T-cell (primary cell): ENCODE results near the gene RAB1A. TPM values are rescaled to one million over a fixed set of nuclear protein-coding genes. Genes with fewer than 3 reads are reported as not detected.
"Not testable (repeated sequence)": the region's sequence is repeated elsewhere in the genome, so short reads cannot be mapped to it uniquely, and the experiment has no call there.

Experiments
- ATAC-seq, 4 experiments: fragments of 200-7000 bp in 3 of 4; fragments of 150-1000 bp in 1 of 4; cut with Tn5 transposase; replicated peaks in 1 of 4; 1 replicate in 3 of 4; 2 replicates in 1 of 4; pipeline ENCODE4 v1.10.0; 2021; ENCODE audit warnings: moderate library complexity in 3 of 4, mild to moderate bottlenecking in 2 of 4, moderate number of reproducible peaks in 1 of 4
- CTCF ChIA-PET, 2 donors: fragments of 300-600 bp; sonication (Branson Sonifier 250); formaldehyde crosslinking; loops; one replicate each; lab custom pipeline; 2022; ENCODE audit warnings: antibody characterized with exemption in 2 of 2; lab: Charles Lee
- POLR2A ChIA-PET, 2 donors: fragments of 300-600 bp; sonication (Branson Sonifier 250); formaldehyde crosslinking; loops; one replicate each; lab custom pipeline; 2022; ENCODE audit warnings: antibody characterized with exemption in 2 of 2; lab: Charles Lee
- DNase-seq, 35 experiments: peaks; one replicate each; pipeline versions ENCODE4 v3.0.0 to v3.0.0-alpha.2; 2013 to 2023
- H3K27ac ChIP-seq: one replicate; pipeline ENCODE4 v1.5.1; 2013; ENCODE audit warnings: low read length
- H3K27me3 ChIP-seq, 2 experiments: replicated peaks in 1 of 2; 1 replicate in 1 of 2; 2 replicates in 1 of 2; pipeline versions ENCODE4 v1.6.1 to v1.7.0; 2013; ENCODE audit warnings: low read length in 1 of 2, mixed read lengths in 1 of 2; ENCODE audit not compliant: control insufficient read depth in 2 of 2, insufficient read depth in 2 of 2; ENCODE audit errors: extremely low read depth in 1 of 2
- H3K36me3 ChIP-seq, 2 donors: 1 replicate in 1 of 2; 2 replicates in 1 of 2; pipeline versions ENCODE4 v1.6.1 to v1.7.0; 2013; ENCODE audit warnings: low read length in 1 of 2; ENCODE audit not compliant: control insufficient read depth in 2 of 2, insufficient read depth in 1 of 2; ENCODE audit errors: extremely low read depth in 1 of 2
- H3K4me1 ChIP-seq, 2 experiments: 1 replicate in 1 of 2; 2 replicates in 1 of 2; pipeline versions ENCODE4 v1.6.1 to v1.7.0; 2013; ENCODE audit warnings: low read length in 2 of 2, mixed read lengths in 1 of 2; ENCODE audit not compliant: insufficient read depth in 2 of 2, control insufficient read depth in 1 of 2; ENCODE audit errors: extremely low read depth in 1 of 2
- H3K4me3 ChIP-seq, 2 donors: 1 replicate in 1 of 2; 2 replicates in 1 of 2; pipeline versions ENCODE4 v1.5.1 to v1.7.0; 2013; ENCODE audit warnings: mild to moderate bottlenecking in 2 of 2, low read length in 1 of 2, moderate library complexity in 1 of 2; ENCODE audit not compliant: control insufficient read depth in 1 of 2; ENCODE audit errors: extremely low read depth in 1 of 2
- H3K9me3 ChIP-seq: 2 replicates; pipeline ENCODE4 v1.7.0; 2013
- H3K27ac Mint-ChIP-seq, 2 donors: one replicate each; pipeline ENCODE4 v1.8.0; 2020 to 2021; ENCODE audit warnings: mild to moderate bottlenecking in 2 of 2, mixed read lengths in 2 of 2
- H3K27me3 Mint-ChIP-seq, 2 donors: one replicate each; pipeline ENCODE4 v1.8.0; 2021 to 2022; ENCODE audit warnings: mixed read lengths in 2 of 2
- H3K36me3 Mint-ChIP-seq: one replicate; pipeline ENCODE4 v1.8.0; 2021; ENCODE audit warnings: mixed read lengths
- H3K4me1 Mint-ChIP-seq, 3 donors: one replicate each; pipeline ENCODE4 v1.8.0; 2020 to 2022; ENCODE audit warnings: mixed read lengths in 3 of 3, mild to moderate bottlenecking in 1 of 3
- H3K4me3 Mint-ChIP-seq, 3 donors: one replicate each; pipeline ENCODE4 v1.8.0; 2020 to 2022; ENCODE audit warnings: mild to moderate bottlenecking in 3 of 3, mixed read lengths in 3 of 3, moderate library complexity in 3 of 3
- H3K9me3 Mint-ChIP-seq, 3 donors: one replicate each; pipeline ENCODE4 v1.8.0; 2020 to 2022; ENCODE audit warnings: mixed read lengths in 3 of 3
- WGBS: methylation state at CpG from one replicate; pipeline ENCODE4 v1.1.5; 2013; ENCODE audit warnings: missing lambda C conversion rate; ENCODE audit not compliant: insufficient coverage; 5-methylcytosine and 5-hydroxymethylcytosine counted together
- total RNA-seq, 35 experiments: library from RNA in 6 of 35; stranded (reverse) in 6 of 35; fragments of 120-200 nt in 1 of 35; gene quantifications; one replicate each; pipeline versions ENCODE4 v1.2.1 to v1.2.4 and lab custom pipeline; 2013 to 2026

Gene RAB1A
- total RNA-seq, 5 donors from 2014 or later (not counting 1 experiment from before 2014, with no cell fraction given), result 39.1 to 54.3 (median 42.6) TPM

DNA sequence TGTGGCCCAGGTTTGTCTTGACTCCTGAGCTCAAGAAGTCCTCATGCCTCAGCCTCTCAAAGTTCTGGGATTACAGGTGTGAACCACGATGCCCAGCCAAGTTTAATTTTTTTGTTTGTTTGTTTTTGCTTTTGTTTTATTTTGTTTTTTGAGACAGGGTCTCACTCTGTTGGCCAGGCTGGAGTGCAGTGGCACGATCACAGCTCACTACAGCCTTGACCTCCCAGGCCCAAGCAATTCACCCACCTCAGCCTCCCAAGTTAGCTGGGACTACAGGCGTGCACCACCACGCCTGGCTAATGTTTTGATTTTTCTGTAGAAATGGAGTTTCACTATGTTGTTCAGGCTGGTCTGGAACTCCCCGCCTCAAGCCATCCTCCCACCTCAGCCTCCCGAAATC is 29.4 kb upstream of the RAB1A start:
- Histone ChIP-seq H3K4me3 (no peak overlapping the region), H3K27ac (no peak overlapping the region), H3K36me3 (no peaks in the 10 kb centered on the region), H3K4me1 (peaks cover 7 to 12% of the 10 kb centered on the region in 2 experiments), H3K9me3 (no peaks in the 10 kb centered on the region), H3K27me3 (no peaks in the 10 kb centered on the region)
- no peak for ATAC-seq
- DNase-seq, result no peak
- ChIA-PET CTCF (interaction anchor here (0.6 to 0.9 kb wide), 3 partner anchors 10 to 290 kb away, joined by 3 to 4 read pairs (median 3); no protein-coding TSS in a partner anchor), POLR2A (interaction anchor here in 1 of 2 donors (0.5 kb wide), 1 partner anchor 68 kb away, joined by 3 read pairs; the partner anchor contains the start of gene ACTR2)
- H3K27ac Mint-ChIP-seq, result no peak overlapping the region
- peak overlapping the region in 1 of 3 donors; percentile 14 for H3K4me3 Mint-ChIP-seq
- no peaks in the 10 kb centered on the region for H3K9me3 Mint-ChIP-seq
- H3K36me3 Mint-ChIP-seq, result no peaks in the 10 kb centered on the region
- no peaks in the 10 kb centered on the region for H3K27me3 Mint-ChIP-seq
- H3K4me1 Mint-ChIP-seq, result peaks cover 14 to 36% (median 17%) of the 10 kb centered on the region in 3 donors
- no CpG with 5 or more reads among the region's 6 CpGs for WGBS

DNA sequence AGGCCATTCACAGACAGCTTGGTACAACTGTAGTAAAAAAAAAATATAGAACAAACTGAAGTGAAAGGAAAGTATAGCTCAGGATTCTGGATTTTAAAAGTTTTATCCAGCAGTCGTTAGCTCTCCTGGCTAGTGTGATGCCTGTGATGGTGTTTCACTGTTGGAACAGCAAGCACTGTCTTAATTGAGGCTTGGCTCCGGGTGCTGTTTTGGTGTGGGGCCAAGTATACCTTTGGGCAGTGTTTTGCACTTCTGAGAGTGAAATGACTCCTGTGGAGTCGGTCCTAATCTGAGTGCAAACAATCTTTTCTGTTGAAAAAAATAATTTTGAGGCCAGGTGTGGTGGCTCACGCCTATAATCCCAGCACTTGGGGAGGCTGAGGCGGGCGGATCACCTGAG is 28.7 kb upstream of the RAB1A start:
- Mint-ChIP-seq H3K27me3 (no peaks in the 10 kb centered on the region), H3K9me3 (no peaks in the 10 kb centered on the region), H3K36me3 (no peaks in the 10 kb centered on the region), H3K4me1 (peaks cover 9 to 28% (median 14%) of the 10 kb centered on the region in 3 donors), H3K4me3 (no peak overlapping the region), H3K27ac (no peak overlapping the region)
- Histone ChIP-seq H3K36me3 (no peaks in the 10 kb centered on the region), H3K27me3 (no peaks in the 10 kb centered on the region), H3K27ac (no peak overlapping the region), H3K4me3 (no peak overlapping the region), H3K9me3 (no peaks in the 10 kb centered on the region), H3K4me1 (peaks cover 3 to 12% of the 10 kb centered on the region in 2 experiments)
- ChIA-PET CTCF (interaction anchor here in 1 of 2 donors (0.6 to 0.9 kb wide), 2 partner anchors 9 to 243 kb away, joined by 3 read pairs; no protein-coding TSS in a partner anchor), POLR2A (interaction anchor here in 1 of 2 donors (0.6 kb wide), 1 partner anchor 12 kb away, joined by 3 read pairs; no protein-coding TSS in a partner anchor)
- ATAC-seq (no peak), DNase-seq (no peak)
- WGBS, result 80% methylated on average over 3 of the region's 6 CpGs

DNA sequence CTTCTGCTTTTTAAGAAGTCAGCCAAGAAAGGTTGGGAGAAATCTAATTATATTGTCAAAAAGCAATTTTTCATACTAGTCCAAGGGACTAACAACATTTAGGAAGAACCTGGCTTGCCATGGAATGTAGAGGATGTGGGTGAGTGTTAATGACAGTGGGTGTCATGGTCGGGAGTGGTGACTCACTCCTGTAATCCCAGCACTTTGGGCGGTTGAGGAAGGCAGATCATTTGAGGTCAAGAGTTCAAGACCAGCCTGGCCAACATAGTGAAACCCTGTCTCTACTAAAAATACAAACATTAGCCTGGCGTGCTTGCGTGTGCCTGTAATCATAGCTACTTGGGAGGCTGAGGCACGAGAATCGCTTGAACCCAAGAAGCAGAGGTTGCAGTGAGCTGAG is 27.9 kb upstream of the RAB1A start:
- H3K27me3 Mint-ChIP-seq, H3K9me3 ChIP-seq, H3K27ac ChIP-seq, POLR2A ChIA-PET, H3K4me3 ChIP-seq, H3K9me3 Mint-ChIP-seq, H3K36me3 Mint-ChIP-seq, H3K4me1 ChIP-seq, DNase-seq, H3K36me3 ChIP-seq, H3K4me3 Mint-ChIP-seq, CTCF ChIA-PET, H3K27me3 ChIP-seq, H3K27ac Mint-ChIP-seq, ATAC-seq: not testable (repeated sequence)
- no CpG with 5 or more reads among the region's 6 CpGs for WGBS
- peaks cover 6 to 21% (median 9%) of the 10 kb centered on the region in 3 donors for H3K4me1 Mint-ChIP-seq

DNA sequence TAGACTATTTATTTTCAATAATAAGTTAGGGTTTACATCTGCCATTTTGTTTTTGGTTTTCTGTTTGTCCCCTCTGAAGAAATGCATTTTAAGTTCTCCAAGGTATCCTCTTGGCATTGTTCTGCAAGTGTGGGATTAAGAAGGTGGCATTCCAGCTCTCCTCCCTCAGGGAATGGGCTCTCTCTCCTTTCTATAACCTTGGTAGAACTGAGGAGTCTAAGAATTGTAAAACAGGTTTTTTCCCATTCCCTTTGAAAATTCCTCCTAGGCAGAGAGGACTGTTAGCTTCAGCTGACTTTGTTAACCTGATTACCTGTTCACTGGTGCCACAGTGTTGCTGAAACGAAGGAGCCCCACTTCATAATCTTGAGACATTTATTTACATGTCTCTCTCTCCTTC is 26.1 kb upstream of the RAB1A start:
- ATAC-seq (no peak), DNase-seq (no peak)
- no peak overlapping the region for H3K4me3 Mint-ChIP-seq
- POLR2A ChIA-PET, result interaction anchor here (0.6 to 1.1 kb wide), 2 partner anchors 26 to 33 kb away, joined by 3 to 4 read pairs; partner anchors contain the start of gene RAB1A (in 1 of the 2)
- Histone ChIP-seq H3K27me3 (no peaks in the 10 kb centered on the region), H3K4me3 (no peak overlapping the region), H3K9me3 (no peaks in the 10 kb centered on the region), H3K4me1 (peaks cover 0 to 6% of the 10 kb centered on the region in 2 experiments), H3K36me3 (no peaks in the 10 kb centered on the region), H3K27ac (no peak overlapping the region)
- WGBS, result no CpG with 5 or more reads among the region's 1 CpG
- CTCF ChIA-PET, result interaction anchor here in 1 of 2 donors (0.7 kb wide), 1 partner anchor 10 kb away, joined by 3 read pairs; no protein-coding TSS in a partner anchor
- no peaks in the 10 kb centered on the region for H3K9me3 Mint-ChIP-seq
- no peak overlapping the region for H3K27ac Mint-ChIP-seq
- H3K27me3 Mint-ChIP-seq, result no peaks in the 10 kb centered on the region
- peaks cover 6 to 11% (median 6%) of the 10 kb centered on the region in 3 donors for H3K4me1 Mint-ChIP-seq
- no peaks in the 10 kb centered on the region for H3K36me3 Mint-ChIP-seq

DNA sequence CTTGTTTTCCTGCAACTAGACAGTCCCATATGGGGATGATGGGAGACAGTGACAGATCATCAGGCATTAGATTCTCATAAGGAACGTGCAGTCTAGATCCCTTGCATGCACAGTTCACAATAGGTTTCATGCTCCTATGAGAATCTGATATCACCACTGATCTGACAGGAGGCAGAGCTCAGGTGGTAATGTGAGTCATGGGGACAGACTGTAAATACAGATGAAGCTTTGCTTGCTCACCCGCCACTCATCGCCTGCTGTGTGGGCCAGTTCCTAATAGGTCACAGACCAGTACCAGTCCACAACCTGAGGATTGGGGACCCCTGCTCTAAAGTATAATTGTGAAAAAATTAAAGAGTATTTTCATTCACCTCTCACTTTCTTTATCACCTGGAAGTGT is 23.6 kb upstream of the RAB1A start:
- Histone ChIP-seq H3K36me3 (no peaks in the 10 kb centered on the region), H3K27me3 (no peaks in the 10 kb centered on the region), H3K4me1 (no peaks in the 10 kb centered on the region), H3K27ac (no peak overlapping the region), H3K4me3 (no peak overlapping the region), H3K9me3 (no peaks in the 10 kb centered on the region)
- CTCF ChIA-PET, result interaction anchor here in 1 of 2 donors (0.6 kb wide), 1 partner anchor 33 kb away, joined by 8 read pairs; no protein-coding TSS in a partner anchor
- Mint-ChIP-seq H3K36me3 (no peaks in the 10 kb centered on the region), H3K9me3 (no peaks in the 10 kb centered on the region), H3K4me3 (no peak overlapping the region), H3K27ac (no peak overlapping the region), H3K27me3 (no peaks in the 10 kb centered on the region), H3K4me1 (no peaks in the 10 kb centered on the region)
- whole genome bisulfite sequencing, result 83% methylated on average over 1 of the region's 3 CpGs
- POLR2A ChIA-PET, result no interaction called here
- DNase-seq, result no peak
- ATAC-seq, result no peak

DNA sequence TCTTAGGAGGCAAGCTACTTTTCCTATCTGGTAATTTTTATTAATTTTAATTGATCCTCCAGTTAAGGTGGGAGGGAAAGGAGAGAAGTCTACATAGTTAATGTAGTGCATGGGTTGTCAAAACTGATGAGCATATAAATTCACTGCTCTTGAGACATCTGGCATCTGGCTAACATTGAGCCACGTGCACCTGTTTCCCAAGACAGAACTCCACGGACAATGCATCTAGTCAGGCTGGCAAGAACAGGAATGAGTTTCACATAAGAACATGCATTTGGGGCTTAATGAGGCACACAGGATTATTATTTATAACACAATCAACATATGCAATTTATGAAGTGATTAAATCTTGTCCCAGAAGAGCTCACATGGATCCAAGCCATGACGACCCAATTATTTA is 16.2 kb upstream of the RAB1A start:
- no peak for DNase-seq
- Histone ChIP-seq H3K9me3 (no peaks in the 10 kb centered on the region), H3K4me1 (no peaks in the 10 kb centered on the region), H3K4me3 (no peak overlapping the region), H3K36me3 (no peaks in the 10 kb centered on the region), H3K27ac (no peak overlapping the region), H3K27me3 (peaks cover 0 to 5% of the 10 kb centered on the region in 2 experiments)
- ATAC-seq, result no peak
- POLR2A ChIA-PET, result interaction anchor here in 1 of 2 donors (0.6 kb wide), 1 partner anchor 12 kb away, joined by 3 read pairs; no protein-coding TSS in a partner anchor
- WGBS, result 100% methylated on average over 1 of the region's 3 CpGs
- CTCF ChIA-PET, result interaction anchor here in 1 of 2 donors (0.5 kb wide), 1 partner anchor 53 kb away, joined by 3 read pairs; no protein-coding TSS in a partner anchor
- H3K4me3 Mint-ChIP-seq, result no peak overlapping the region
- H3K36me3 Mint-ChIP-seq, result no peaks in the 10 kb centered on the region
- peaks cover 0 to 4% of the 10 kb centered on the region in 2 donors for H3K27me3 Mint-ChIP-seq
- H3K9me3 Mint-ChIP-seq, result no peaks in the 10 kb centered on the region
- no peak overlapping the region for H3K27ac Mint-ChIP-seq
- no peaks in the 10 kb centered on the region for H3K4me1 Mint-ChIP-seq
